Esophagus muscularis mucosa (tissue), 4 donors: ENCODE data around the gene PHETA1.

Source experiments
- CTCF ChIP-seq, 3 experiments: fragments of 200-600 bp in 2 of 3; fragments of 450-650 bp in 1 of 3; sonication (generic) in 2 of 3; IDR thresholded peaks; one replicate each; pipeline ENCODE4 v1.5.1; 2017 to 2019; ENCODE audit warnings: antibody characterized with exemption in 3 of 3, mild to moderate bottlenecking in 2 of 3, moderate library complexity in 1 of 3
- EP300 ChIP-seq: sonication (generic); formaldehyde crosslinking; IDR thresholded peaks from one replicate; pipeline ENCODE4 v1.6.1; 2017; ENCODE audit warnings: antibody characterized with exemption
- POLR2A ChIP-seq: fragments of 450-650 bp; IDR thresholded peaks from one replicate; pipeline ENCODE4 v1.6.1; 2017; ENCODE audit warnings: antibody characterized with exemption, moderate library complexity, mild to moderate bottlenecking, low read depth
- POLR2AphosphoS5 ChIP-seq, 2 donors: sonication (generic); formaldehyde crosslinking; IDR thresholded peaks; one replicate each; pipeline ENCODE4 v1.6.1; 2017; ENCODE audit warnings: antibody characterized with exemption in 2 of 2

- no peak for TF ChIP-seq CTCF (IDR thresholded peaks at IDR 0.05)
- TF ChIP-seq POLR2A: no peak
- TF ChIP-seq POLR2AphosphoS5 (IDR thresholded peaks at IDR 0.05): no peak
- no peak for TF ChIP-seq EP300
These were observed 30.8 kb downstream of the PHETA1 start for GRCh38 chr12:111338096-111338495.
